H1 (cell line): ENCODE results near the gene TOPORS.
A peak's percentile ranks its signal among the peaks of the same experiment; 100 is the strongest.

Source experiments
- CHD1 ChIP-seq: IDR thresholded peaks from 2 replicates; pipeline ENCODE4 v1.6.1; 2012; ENCODE audit warnings: low read depth, low read length, improper control_type of control experiment
- CHD2 ChIP-seq: IDR thresholded peaks from 2 replicates; pipeline ENCODE4 v1.6.1; 2012; ENCODE audit warnings: low read length, improper control_type of control experiment
- POLR2A ChIP-seq, 2 experiments: IDR thresholded peaks; 1 replicate in 1 of 2; 2 replicates in 1 of 2; pipeline ENCODE4 v1.6.1; 2011; ENCODE audit warnings: low read depth in 2 of 2, low read length in 2 of 2, mild to moderate bottlenecking in 2 of 2; ENCODE audit errors: control extremely low read depth in 1 of 2
- TAF1 ChIP-seq: IDR thresholded peaks from 2 replicates; pipeline ENCODE4 v1.6.1; 2011; ENCODE audit warnings: mild to moderate bottlenecking, low read depth, low read length
- TCF12 ChIP-seq: IDR thresholded peaks from 2 replicates; pipeline ENCODE4 v1.6.1; 2011; ENCODE audit warnings: low read depth, mild to moderate bottlenecking, low read length
- TEAD4 ChIP-seq: IDR thresholded peaks from 2 replicates; pipeline ENCODE4 v1.6.1; 2012; ENCODE audit warnings: low read depth, low read length, inconsistent platforms, mixed read lengths
- YY1 ChIP-seq: IDR thresholded peaks from 2 replicates; pipeline ENCODE4 v1.6.1; 2011; ENCODE audit warnings: low read depth, mild to moderate bottlenecking, low read length
- TF ChIP-seq, protein P1 (sequence below), 3 experiments: IDR thresholded peaks; 1 replicate in 2 of 3; 2 replicates in 1 of 3; pipeline versions ENCODE4 v1.5.1 to v1.6.1; 2011; ENCODE audit warnings: low read length in 3 of 3, mild to moderate bottlenecking in 3 of 3, inconsistent platforms in 2 of 3, low read depth in 1 of 3, moderate library complexity in 1 of 3; ENCODE audit not compliant: insufficient read depth in 1 of 3; ENCODE audit errors: control extremely low read depth in 1 of 3

DNA sequence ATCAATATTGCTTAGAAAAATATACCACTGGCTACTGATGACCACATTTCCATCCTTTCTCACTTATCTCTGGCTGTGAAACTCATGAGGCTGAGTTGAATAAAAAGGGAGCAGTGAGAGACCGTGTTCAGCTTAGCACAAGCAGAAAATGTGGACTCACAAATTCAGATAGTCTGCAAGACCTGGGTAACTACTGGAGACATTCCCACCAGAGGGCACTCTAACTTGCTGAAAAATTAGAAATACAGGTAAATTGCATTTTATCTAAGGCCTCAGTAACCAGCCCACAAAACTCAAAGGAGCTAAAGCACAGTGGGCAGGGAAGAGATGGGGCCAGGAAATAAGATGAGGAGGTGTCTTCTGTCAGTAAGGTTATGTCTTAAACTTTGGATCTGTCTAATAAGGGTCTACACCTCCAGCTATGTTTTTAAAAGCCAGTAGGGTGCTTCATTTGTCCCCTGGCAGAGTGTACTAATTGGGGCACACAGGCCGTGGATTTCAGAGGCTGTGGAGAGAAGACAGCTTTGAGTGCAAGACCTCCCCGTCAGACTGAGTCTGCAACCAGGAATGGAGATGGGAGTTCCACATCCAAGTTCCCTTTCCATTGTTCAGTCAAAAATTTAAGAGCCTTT, 29.2 kb upstream of the TOPORS start:
- TF ChIP-seq YY1 (no peak), TEAD4 (peak; percentile 31; the same call in 1 of the 2 replicates), TCF12 (no peak), POLR2A (IDR thresholded peaks at IDR 0.05; ENCODE audit: control extremely low read depth in 1 of 2, low read depth in 2 of 2, low read length in 2 of 2) (no peak), TAF1 (no peak), CHD2 (no peak), CHD1 (no peak)
- TF ChIP-seq, protein P1, sequence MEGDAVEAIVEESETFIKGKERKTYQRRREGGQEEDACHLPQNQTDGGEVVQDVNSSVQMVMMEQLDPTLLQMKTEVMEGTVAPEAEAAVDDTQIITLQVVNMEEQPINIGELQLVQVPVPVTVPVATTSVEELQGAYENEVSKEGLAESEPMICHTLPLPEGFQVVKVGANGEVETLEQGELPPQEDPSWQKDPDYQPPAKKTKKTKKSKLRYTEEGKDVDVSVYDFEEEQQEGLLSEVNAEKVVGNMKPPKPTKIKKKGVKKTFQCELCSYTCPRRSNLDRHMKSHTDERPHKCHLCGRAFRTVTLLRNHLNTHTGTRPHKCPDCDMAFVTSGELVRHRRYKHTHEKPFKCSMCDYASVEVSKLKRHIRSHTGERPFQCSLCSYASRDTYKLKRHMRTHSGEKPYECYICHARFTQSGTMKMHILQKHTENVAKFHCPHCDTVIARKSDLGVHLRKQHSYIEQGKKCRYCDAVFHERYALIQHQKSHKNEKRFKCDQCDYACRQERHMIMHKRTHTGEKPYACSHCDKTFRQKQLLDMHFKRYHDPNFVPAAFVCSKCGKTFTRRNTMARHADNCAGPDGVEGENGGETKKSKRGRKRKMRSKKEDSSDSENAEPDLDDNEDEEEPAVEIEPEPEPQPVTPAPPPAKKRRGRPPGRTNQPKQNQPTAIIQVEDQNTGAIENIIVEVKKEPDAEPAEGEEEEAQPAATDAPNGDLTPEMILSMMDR (IDR thresholded peaks at IDR 0.05; ENCODE audit: control extremely low read depth in 1 of 3, insufficient read depth in 1 of 3, low read depth in 1 of 3, low read length in 3 of 3), result peak in 2 of 3 experiments; percentile 58 to 74; a peak in 3 of 4 replicates
